ENCODE measurements around the gene CBX1.

Gene CBX1

DNA sequence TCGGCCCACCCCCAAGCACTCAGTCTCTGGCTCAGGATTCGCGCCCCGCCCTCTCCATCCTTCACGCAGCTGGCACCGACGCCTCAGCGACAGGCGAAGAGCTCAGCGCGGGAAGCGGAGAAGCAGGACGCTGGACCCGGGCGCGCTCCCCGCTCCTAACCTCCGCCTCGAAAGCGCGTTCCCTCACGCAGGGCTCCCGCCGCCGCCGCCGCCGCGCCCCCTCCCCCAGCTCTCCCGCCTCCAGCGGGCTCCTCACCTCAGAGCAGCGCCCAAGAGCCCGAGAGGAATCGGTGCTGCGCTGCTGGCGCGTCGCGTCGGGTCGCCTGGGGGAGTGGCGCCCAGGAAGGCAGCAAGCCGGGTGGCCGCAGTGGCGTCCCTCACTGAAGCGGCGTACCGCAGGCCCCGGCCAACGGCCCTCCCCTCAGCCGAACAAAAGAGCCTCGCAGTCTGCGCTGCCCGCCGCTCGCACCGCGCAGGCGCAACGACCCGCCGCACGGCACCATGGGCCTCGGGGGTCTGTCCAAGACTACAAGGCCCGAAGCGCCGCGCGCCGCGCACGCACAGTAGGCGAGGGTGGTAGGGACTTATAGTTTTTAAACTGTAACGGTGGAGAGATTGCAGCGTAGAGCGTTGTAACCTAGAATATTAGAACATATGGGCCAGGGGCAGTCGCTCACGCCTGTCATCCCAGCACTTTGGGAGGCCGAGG, at the start of gene CBX1:
TSS of gene CBX1 (minus strand) at position 467 of the 709 bp plus-strand sequence. CDS start 24,474 bp downstream, outside the sequence.
- DNase-seq (ENCODE audit: low spot score): peak; percentile 90

DNA sequence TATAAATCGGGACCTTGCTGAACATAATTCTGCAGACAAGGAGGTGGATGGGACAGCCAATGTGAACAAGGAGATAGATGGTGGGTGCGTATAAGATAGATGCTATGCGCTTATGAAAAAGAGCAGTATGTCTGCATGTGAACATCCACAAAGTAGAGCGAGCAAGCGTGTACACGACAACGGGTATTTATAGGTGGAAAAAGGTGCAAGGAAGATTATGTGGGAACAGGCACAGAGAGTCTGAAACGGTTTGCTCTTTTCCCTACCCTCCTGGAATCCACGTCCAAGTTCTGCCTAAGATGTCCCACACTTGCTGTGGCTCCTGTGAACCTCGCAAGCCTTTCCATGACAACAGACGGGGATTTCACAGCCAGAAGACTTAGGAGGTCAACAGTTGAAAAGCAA, 49.3 kb upstream of the CBX1 start:
- no peak for DNase-seq (ENCODE audit: low spot score)

DNA sequence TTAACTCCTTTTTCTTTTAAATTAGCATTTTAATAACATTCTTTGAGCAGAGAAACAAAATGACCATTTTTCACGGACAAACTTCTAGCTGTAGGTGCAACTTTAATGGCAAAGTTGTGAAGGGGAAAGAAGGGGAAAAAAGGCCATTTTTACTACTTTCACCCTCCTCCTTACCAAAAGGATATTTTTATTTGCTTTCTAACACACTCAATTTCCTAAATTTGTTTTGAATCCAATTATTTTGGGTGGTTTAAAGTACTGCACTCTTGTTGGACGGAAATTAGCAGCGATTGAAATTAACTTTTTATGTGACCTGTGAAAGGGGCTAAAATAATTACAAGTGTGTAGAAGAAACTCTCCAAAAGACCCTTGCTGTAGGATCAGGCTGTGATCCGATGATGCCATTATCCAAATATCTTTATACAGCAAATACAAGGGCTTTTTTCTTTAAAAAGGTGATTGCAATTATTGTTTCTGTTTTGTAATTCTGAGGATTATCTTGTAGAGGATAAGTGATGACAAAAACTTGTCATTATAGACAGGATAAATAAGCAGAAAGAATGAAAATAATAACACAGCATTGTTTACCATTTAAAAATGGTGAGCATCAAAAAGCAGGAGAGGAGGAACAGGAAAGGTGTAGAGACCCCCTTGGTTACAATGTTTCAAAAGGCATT, 48.6 kb upstream of the CBX1 start:
- DNase-seq (ENCODE audit: low spot score): no peak

DNA sequence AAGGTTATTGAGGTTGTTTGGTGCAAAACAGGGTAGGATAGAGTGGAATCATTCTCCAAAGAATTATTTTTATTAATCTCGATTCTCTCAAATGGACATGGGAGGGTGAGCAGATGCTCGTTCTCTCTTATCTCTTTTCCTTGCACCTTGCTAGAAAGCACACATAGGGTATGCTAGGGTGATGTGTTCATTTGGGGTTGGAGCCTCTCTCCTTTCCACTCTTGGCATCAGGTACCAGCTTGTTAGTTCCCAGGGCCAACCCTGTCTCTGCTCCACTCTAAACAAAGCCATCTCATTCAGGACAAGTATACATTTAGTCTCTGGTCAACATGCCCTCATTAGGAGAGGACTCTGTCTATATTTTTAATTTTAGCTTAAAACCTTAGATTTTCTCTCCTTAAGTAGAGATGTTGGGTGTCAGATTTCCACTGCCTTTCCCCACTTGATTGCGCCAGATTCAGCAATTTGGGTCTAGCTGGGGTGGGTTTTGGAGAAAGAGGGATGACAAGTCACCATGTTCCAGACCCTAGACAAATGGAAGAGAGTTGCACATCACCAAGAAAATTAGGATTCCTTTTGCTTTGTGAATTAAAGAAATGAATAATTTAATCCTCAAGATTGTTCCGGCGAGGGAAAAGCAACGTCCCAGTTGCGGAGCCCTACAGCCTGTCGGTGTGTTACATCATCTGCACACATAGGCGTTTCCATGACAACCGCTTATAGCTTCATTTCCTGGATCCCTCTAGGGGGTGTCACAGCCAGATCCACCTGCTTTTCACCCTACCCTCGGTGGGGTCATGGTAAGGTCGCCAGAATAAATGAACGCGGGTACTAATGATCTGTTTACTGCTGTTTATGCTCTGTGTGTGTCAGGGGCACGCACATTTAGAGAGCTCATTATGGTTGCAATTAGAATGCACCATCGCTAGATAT, 47.8 kb upstream of the CBX1 start:
- DNase-seq (ENCODE audit: low spot score): no peak

DNA sequence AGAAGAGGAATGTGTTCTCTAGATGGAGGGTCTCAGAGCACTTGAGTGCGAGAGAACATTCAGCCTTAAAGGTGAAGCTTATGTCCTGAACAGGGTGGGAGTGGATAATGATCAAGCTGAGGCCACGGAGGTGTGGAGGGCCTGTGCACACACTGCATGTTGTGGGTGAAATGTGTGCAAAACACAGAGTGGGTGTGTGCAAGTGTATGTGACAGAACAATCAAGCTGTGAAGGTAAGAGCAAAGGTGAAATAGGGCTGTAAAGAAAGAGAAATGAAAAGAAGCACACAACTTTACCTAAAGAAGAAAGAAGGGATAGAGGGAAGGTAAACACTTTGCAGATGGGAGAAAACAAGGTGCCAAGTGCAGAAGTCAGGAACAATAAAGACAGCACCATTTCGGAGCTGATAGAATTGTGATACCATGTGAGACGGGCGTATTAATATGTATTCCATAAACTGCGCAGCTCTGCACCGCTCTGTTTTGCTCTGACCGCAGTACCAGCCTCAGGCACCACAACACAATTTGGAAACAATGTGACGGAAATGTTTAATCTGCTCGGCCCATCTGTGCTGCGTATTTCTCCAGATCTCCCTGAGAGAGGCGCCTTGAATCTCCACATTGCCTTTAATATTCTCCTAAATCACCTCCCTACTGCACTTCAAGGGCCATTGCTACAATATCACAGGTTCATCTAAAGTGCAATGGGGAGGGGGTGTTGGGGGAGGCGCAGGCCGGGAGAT, 46.9 kb upstream of the CBX1 start:
- no peak for DNase-seq (ENCODE audit: low spot score)

DNA sequence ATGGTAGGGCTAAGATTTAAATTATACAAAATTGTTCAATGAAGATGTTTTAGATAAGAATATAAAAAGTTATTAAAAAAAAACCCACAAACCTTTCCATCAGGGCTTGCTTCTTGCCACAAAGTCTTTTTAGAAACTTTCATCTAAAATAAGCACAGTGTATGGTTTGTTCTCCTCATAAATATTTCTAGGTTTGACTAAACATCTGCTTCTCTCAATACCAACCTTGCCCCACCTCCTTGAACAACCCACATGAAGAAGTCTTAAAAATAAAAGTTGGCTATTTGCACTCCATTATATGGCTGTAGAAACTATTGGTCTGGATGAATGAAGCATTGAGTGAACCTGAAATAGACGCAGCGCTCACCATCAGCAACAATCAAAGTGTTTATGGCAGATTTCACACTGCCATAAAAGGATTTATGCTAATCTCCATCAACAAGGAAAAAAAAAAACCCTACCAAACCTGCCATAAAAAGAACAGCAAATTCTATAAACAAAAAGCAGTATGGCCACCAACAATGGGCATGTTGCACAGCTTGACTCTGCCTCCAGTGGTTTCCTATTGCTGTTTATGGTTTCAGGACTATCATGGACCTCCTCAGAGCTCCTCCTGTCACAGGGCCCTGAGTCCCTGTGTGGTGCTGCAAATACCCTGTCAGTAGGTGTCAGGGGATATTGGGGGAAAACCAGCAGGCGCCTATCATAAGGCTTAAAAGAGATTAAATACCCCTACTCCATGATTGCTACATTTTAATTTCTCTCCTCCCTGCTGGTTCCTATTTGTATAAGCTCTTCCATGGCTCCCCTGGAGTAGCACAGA, 43.9 kb upstream of the CBX1 start:
- DNase-seq (ENCODE audit: low spot score): no peak

DNA sequence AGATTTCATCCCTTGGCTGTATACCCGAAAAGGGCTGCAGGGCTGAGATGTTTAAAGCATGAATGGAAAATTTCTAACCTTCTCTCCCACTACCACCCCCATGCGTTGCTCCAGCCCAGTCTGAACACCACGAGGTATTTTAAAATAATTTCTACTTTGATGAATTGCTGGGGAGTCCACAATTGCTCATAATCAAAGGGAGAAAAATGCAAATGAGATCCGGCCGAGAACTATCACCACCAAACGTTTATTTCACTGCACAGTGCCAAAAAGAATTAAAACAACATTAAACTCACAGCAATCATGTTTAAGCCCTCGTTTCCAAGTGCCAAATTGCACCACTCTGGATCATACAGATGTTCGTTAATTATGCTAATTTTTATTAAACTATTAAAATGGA, 43.0 kb upstream of the CBX1 start:
- no peak for DNase-seq (ENCODE audit: low spot score)

DNA sequence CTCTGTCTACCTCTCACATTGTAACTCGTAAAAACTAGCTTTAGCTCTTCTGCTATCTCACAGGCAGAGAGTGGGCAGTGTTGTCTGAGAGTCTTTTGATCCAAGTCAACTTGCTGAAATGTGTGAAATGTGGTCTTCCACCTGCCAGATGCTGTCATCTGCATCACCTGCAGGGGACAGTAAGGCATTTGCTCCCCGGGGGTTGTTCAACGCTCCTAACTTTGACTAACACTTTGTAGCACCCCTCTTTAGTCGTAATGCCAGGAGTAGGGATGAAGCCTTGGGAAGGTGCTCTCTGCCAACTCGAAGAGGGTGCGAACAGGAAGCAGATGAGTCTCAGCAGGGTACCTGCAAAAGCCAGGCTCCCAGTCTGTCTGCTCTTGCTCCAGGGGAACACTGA, 42.4 kb upstream of the CBX1 start:
- no peak for DNase-seq (ENCODE audit: low spot score)

DNA sequence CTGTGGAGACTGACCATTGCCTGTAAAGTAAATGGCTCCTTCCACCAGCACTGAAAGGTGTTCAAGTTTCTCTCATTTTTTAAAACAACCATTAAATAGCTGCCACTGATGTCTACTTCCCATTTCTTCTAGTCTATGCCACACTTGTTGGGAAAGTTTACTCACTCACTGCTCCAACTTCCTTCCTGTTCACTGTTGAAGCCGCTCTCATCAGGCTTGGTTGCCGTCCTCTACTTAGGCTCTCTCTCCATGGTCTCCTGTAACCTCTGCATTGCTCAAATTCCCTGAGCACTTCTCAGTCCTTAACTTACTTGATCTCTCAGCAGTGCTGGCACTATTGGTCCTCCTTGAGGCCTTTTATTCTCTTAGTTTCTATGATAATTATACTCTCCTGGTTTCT, 38.7 kb upstream of the CBX1 start:
- DNase-seq (ENCODE audit: low spot score): no peak

DNA sequence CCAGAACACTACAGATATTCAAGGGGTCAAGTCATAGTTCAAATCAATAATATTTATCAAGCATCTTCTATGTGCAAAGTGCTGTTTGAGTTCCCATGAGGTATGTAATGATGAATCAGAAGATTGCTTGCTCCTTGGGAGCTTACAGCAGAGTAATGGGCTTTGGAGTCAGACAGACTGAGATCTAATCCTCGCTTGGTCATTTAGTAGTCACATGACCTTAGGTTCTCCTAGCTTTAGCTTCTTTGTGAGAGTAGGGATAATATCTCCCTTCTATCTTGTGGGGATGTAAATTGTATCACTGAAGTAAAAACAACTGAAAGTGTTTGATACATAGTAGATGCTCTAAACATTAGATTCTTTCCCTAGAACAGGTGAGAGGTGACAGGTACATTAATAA, 36.4 kb upstream of the CBX1 start:
- DNase-seq (ENCODE audit: low spot score): no peak

DNA sequence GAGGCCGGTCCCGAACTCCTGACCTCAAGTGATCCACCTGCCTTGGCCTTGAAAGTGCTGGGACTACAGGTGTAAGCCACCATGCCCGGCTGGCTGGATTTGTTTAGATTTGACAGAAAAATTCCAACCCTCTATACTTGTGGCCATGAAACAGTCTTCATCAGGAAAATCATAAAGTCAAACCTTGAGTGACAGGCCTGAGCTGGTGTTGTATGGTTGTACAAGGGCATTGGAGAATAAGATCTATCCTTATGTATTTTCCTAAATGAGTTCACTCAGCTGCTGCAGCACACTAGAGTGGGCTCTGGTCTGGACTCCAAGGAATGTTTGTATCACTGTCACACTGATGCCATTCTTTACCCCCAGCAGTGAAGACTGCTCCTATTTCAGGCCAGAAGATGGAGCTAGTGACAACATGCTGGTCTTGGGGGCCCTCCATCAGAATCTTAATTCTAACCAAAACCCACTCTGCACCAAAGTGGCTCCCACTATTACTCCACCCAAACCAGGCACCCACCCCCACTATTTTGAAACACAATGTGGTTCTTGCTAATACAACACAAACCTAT, 33.7 kb upstream of the CBX1 start:
- DNase-seq (ENCODE audit: low spot score): no peak

DNA sequence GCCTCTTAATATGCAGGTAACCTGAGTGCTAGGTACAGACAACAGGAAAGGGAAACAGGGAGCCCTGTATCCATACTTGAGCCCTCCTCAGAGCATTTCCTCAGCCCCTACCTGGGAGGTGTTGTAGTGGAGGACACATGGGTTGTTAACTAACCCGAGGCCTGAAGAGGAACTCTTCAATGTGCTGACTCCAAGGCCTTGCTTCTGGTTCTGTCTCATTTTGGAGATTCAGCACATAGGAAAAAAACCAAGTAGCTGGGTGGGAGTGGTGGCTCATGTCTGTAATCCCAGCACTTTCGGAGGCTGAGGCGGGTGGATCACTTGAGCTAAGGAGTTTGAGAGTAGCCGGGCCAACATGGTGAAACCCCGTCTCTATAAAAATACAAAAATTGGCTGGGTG, 31.1 kb upstream of the CBX1 start:
- no peak for DNase-seq (ENCODE audit: low spot score)

DNA sequence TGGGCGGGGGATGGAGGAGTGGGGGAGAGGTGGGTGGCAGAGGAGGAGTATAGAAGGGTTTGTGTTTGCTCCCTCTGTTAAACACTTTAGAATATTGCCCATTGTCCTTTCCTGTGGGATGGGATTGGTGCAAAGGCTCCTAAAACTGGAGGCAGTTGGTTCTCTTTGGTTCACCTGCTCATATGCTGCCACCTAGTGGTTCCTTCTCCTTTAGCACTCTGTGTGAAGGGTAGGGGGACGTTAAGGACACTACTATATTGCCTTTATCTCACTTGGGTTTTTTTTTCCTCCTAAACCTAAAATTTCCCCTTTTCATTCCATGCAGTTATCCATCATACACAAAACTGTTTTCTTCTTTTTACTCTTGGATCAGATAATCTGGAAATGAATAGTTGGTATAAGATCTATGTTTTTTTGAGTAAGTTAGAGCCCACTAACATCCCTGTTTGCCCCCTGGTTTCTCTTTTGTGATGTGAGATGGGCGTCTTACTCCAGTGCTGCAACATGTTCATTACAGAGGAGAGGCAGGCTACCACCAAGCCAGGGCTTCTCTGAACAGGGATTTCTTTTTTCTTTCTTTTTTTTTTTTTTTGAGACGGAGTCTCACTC, 30.0 kb upstream of the CBX1 start:
- peak; percentile 78 for DNase-seq (ENCODE audit: low spot score)

DNA sequence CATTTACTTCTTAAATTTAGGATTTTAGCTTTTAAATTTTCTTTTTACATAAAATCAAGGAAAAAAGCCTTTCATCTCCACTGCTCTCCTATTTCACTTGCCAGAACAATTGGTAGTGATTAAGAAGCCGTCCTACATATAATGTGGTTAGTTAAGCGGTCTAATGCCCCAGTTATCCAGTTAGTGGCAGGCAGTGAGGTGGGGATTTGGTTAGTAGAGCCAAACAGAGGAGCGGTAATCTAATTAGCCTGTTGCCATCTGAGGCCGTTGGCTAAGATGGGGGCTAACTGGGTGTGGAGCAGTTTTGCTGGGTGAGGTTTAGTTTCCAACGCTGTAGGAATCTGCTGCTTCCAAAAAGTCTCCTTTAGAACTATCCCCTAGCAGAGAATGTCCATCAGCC, 28.7 kb upstream of the CBX1 start:
- no peak for DNase-seq (ENCODE audit: low spot score)

DNA sequence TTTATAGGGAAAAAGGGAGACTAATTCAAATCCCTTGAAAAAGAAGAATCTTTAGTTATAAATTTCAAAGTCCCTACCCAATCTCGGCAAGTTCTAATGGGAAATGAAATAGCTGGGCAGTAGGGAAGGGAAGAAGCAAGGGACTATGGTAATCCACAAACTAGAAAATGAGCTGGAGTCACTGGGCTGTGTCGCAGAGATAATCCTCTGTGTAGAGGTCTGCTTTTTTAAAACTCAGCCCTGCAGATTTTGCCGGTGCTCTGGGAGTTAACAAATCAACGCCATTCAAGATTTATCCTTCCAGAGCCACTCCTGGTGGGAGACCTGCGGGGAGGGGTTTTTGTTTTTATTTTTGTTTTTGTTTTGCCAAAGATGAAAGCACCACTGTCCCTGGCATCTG, 27.1 kb upstream of the CBX1 start:
- no peak for DNase-seq (ENCODE audit: low spot score)

DNA sequence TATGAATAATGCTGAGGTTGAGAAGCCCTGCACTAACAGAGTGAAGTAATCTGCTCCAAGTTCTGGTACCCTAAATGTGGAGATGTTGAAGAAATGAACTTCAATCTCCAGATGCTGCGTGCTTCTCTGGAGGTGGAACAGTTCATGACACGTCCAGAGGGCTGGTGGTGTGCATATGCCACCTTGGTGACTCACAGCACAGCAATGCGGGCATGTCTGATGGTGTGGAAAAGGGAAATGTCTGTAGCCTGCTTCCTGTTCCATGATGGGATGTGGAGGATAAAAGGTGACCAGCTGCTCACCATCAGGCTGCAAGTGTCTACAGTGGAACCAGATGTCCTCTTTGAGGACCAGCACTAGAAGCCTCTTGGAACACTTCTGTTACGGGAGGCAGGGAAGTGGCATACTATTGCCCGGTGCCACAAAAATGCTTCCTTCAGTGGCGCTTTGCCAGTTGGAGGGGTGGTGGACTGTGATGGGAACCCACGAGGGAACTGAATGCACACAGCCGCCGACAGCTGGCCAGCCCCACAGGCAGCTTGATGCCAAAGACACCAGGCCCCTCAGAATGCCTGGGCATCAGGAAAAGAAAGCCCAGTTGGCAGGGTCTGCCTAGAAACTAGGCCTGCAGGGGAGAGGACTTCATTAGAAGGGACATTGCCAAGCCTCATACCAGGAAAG, 26.2 kb upstream of the CBX1 start:
- DNase-seq (ENCODE audit: low spot score): no peak

DNA sequence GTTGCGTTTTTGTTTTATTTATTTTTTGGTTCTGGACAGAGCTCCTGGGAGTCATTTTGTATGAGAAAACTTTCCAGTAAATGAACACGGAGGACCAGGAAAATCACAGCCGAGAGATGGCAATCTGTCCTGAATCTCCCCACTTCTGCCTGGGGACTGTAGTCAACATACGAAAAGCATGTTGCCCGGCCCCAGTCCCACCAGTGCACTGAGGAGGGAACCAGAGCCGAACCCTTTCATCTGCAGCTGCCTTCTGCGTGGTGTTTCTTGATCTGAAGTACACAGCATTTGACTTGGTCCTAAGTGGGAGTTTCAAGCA, 25.2 kb upstream of the CBX1 start:
- DNase-seq (ENCODE audit: low spot score): no peak

DNA sequence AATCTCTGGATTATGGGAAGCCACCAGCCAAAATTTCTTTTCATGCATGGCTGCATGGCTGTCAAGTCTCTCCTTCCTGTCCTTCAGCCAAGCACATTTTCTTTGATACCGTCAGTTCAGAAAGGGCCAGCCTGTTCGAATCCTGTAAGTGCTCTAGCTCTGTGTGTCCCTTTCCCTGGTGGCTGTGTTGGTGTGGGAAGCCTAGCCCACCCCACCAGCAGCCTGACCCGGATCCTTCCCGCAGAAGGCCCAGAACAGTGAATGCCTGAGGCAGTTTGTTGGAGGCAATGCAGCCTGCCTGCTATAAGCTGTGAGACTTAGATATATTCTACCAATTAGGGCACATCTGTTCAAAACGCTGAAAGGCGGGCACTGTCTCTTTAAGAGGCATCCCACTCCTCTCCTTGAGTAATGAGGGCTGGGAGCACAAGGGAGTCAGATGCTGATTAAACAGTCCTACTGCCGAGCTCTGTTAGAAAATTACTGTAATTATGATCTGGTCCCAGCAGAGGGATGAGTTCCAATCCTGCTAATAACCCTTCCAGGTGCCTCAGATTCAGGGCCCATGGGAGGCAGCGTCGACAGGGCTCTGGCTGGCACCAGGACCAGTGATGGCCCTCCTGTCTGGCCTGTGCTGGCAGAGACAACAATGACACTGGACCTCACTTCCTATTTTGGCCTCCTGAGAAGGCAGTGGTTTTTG, 24.7 kb upstream of the CBX1 start:
- DNase-seq (ENCODE audit: low spot score): no peak

DNA sequence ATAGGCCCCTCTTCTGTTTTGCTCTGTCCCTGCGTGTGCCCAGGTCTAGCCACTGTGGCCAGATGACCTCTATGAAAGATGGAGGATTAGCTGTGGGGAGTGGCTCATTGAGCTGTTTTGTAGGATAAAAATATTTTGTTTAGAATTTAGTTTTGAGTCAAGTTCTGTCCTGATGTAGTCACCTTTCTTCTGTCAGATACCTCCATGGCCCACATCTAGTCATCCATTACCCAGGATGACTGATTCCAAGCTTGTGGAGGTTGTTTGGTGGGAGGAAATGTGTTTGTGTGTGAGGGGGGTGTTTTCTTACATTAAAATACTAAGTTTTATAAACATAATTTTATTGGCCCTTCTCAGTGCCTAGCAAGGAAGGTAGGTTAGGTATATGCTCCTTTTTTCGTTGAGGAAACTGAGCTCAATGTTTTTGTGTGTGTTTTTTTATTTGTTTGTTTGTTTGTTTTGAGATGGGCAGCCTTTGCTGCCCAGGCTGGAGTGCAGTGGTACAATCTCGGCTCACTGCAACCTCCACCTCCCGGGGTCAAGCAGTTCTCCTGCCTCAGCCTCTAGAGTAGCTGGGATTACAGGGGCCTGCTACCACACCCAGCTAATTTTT, 22.6 kb upstream of the CBX1 start:
- DNase-seq (ENCODE audit: low spot score): no peak

Measured in globus pallidus (tissue), 1 donor.